Heart left ventricle (tissue), 16 donors: ENCODE data around the gene KLLN. TPM values are rescaled to one million over a fixed set of nuclear protein-coding genes. Genes with fewer than 3 reads are reported as not detected.
"Not testable (repeated sequence)": the region's sequence is repeated elsewhere in the genome, so short reads cannot be mapped to it uniquely, and the experiment has no call there.

Experiments
- ATAC-seq, 4 donors: fragments of 200-7000 bp; cut with Tn5 transposase; one replicate each; pipeline ENCODE4 v1.9.1; 2020 to 2022; ENCODE audit warnings: moderate library complexity in 4 of 4, mild to moderate bottlenecking in 3 of 4, moderate number of reproducible peaks in 1 of 4
- DNase-seq, 5 donors: peaks; one replicate each; pipeline ENCODE4 v3.0.0-alpha.2; 2020
- H3K27ac ChIP-seq, 12 donors: fragments of 200-600 bp; sonication (generic) in 4 of 12; one replicate each; pipeline versions ENCODE4 v1.5.0 to v1.8.0; 2016 to 2022; ENCODE audit warnings: mild to moderate bottlenecking in 2 of 12
- H3K27me3 ChIP-seq, 9 donors: fragments of 200-600 bp; sonication (generic) in 2 of 9; one replicate each; pipeline versions ENCODE4 v1.5.1 to v1.8.0; 2016 to 2022; ENCODE audit warnings: mild to moderate bottlenecking in 3 of 9
- H3K36me3 ChIP-seq, 9 donors: fragments of 200-600 bp; sonication (generic) in 2 of 9; one replicate each; pipeline versions ENCODE4 v1.5.0 to v1.8.0; 2018 to 2022; ENCODE audit warnings: mild to moderate bottlenecking in 2 of 9
- H3K4me1 ChIP-seq, 12 donors: fragments of 200-600 bp; sonication (generic) in 4 of 12; one replicate each; pipeline versions ENCODE4 v1.5.0 to v1.8.0; 2016 to 2022; ENCODE audit warnings: mild to moderate bottlenecking in 3 of 12
- H3K4me3 ChIP-seq, 12 donors: fragments of 200-600 bp; sonication (generic) in 4 of 12; one replicate each; pipeline versions ENCODE4 v1.5.0 to v1.8.0; 2017 to 2022; ENCODE audit warnings: mild to moderate bottlenecking in 9 of 12, moderate library complexity in 4 of 12
- H3K9me3 ChIP-seq, 12 donors: fragments of 200-600 bp; sonication (generic) in 4 of 12; one replicate each; pipeline versions ENCODE4 v1.5.0 to v1.8.0; 2016 to 2022; ENCODE audit warnings: mild to moderate bottlenecking in 1 of 12
- CTCF ChIP-seq, 12 donors: fragments of 200-600 bp; sonication (generic) in 4 of 12; IDR thresholded peaks; one replicate each; pipeline versions ENCODE4 v1.5.0 to v1.8.0; 2018 to 2022; ENCODE audit warnings: antibody characterized with exemption in 12 of 12, mild to moderate bottlenecking in 5 of 12
- POLR2A ChIP-seq, 2 donors: fragments of 450-650 bp; IDR thresholded peaks; one replicate each; pipeline ENCODE4 v1.6.1; 2017; ENCODE audit warnings: antibody characterized with exemption in 2 of 2, mild to moderate bottlenecking in 2 of 2, moderate library complexity in 2 of 2
- WGBS, 4 donors: extraction: QIAGEN DNeasy Blood & Tissue Kit in 2 of 4; methylation state at CpG; one replicate each; pipeline versions ENCODE4 v1.1.5 to v1.1.7; 2013 to 2018; 5-methylcytosine and 5-hydroxymethylcytosine counted together
- intact Hi-C, 10 donors: fragments of 100-400 bp; cut with DNase I; formaldehyde crosslinking; loops; one replicate each; pipeline versions ENCODE4 v1.11.1 to v1.14.2; 2022
- polyA plus RNA-seq, 2 donors: library from polyadenylated mRNA; stranded (reverse); fragments of 200-250 nt; gene quantifications; one replicate each; pipeline ENCODE4 v1.2.3, GENCODE V29; 2013
- total RNA-seq, 9 donors: library from RNA; depleted of rRNA in 2 of 9; stranded (reverse); fragments of >200 nt in 2 of 9; fragmentation: NEBNext Ultra II Directional in 3 of 9; extraction: Animal tissue kit (Norgen Biotek cat#: 25700) in 3 of 9; gene quantifications; one replicate each; pipeline versions ENCODE4 v1.1.0 to v1.2.4, GENCODE V29; 2016 to 2023
- donor health status: ischemic (EF 13 %, LVEDD 7.1; RV severe dilation, severe dysfunction).
- donor health status: healthy with polysubstance abuse.
- donor health status: DM: no; HTN: yes; CAD: no.
- donor health status: DM: no; HTN: no; CAD: no.
- donor health status: ischemic (EF 25% LVEDD 6.9; RV normal size, moderate dysfunction).
- donor health status: ischemic (EF 25% LVEDD 5.7; RV mildly dilated, moderate dysfunction).
- donor health status: healthy.
- donor health status: DM: yes; HTN: yes; CAD: no.
- donor health status: ischemic (EF 35%, LVEDD 5.7; RV mildly dilated, moderate dysfunction).
- donor health status: nonischemic (EF 11% LVEDD 7.7; RV severe dilation, severe dysfunction).
- donor health status: DM: yes; HTN: yes; CAD: no.
- donor health status: PGD.
- donor health status: ischemic (EF 29% LVEDD 5.4; RV normal size, mild dysfunction).
- donor health status: nonischemic (EF 23%, LVEDD 6.1; RV moderate dilation, normal function).

Gene KLLN
- total and polyA plus RNA-seq, 11 donors, result 0.13 to 0.57 (median 0.27) TPM

GRCh38 chr10:87882555-87883294 is 19.4 kb upstream of the KLLN start:
- Histone ChIP-seq H3K27ac (no peak overlapping the region), H3K36me3 (peaks cover 0 to 53% (median 18%) of the 10 kb centered on the region in 9 donors), H3K27me3 (no peaks in the 10 kb centered on the region), H3K4me3 (no peak overlapping the region), H3K9me3 (peaks cover 0 to 15% (median 0%) of the 10 kb centered on the region in 12 donors), H3K4me1 (peaks cover 0 to 51% (median 25%) of the 10 kb centered on the region in 12 donors)
- DNase-seq, result no peak
- ATAC-seq, result no peak
- WGBS, 4 donors, result 73 to 75% (median 74%) methylated on average over 2 of the region's 2 CpGs
- no peak for TF ChIP-seq CTCF (IDR thresholded peaks at IDR 0.05)
- TF ChIP-seq POLR2A (IDR thresholded peaks at IDR 0.05), result no peak
- intact Hi-C loops, result no loop called here

DNA sequence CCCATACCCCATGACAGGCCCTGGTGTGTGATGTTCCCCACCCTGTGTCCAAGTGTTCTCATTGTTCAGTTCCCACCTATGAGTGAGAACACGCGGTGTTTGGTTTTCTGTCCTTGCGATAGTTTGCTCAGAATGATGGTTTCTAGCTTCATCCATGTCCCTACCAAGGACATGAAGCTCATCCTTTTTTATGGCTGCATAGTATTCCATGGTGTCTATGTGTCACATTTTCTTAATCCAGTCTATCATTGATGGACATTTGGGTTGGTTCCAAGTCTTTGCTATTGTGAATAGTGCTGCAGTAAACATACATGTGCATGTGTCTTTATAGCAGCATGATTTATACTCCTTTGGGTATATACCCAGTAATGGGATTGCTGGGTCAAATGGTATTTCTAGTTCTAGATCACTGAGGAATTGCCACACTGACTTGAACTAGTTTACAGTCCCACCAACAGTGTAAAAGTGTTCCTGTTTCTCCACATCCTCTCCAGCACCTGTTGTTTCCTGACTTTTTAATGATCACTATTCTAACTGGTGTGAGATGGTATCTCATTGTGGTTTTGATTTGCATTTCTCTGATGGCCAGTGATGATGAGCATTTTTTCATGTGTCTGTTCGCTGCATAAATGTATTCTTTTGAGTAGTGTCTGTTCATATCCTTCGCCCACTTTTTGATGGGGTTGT is 18.2 kb upstream of the KLLN start:
- 88 to 98% (median 96%) methylated on average over 5 of the region's 5 CpGs for WGBS, 4 donors
- Histone ChIP-seq H3K4me1 (peaks cover 0 to 61% (median 32%) of the 10 kb centered on the region in 12 donors), H3K36me3 (peaks cover 0 to 44% (median 8%) of the 10 kb centered on the region in 9 donors)
- H3K27ac ChIP-seq, intact Hi-C loops, H3K4me3 ChIP-seq, H3K9me3 ChIP-seq, H3K27me3 ChIP-seq, DNase-seq, ATAC-seq: not testable (repeated sequence)

GRCh38 chr10:87880336-87880735 is 17.0 kb upstream of the KLLN start:
- H3K9me3 ChIP-seq, result peaks cover 0 to 6% (median 0%) of the 10 kb centered on the region in 12 donors
- TF ChIP-seq POLR2A (IDR thresholded peaks at IDR 0.05) (no peak), CTCF (IDR thresholded peaks at IDR 0.05) (no peak)
- DNase-seq (no peak), ATAC-seq (no peak)
- no peak overlapping the region for H3K4me3 ChIP-seq
- intact Hi-C loops, result no loop called here
- H3K36me3 ChIP-seq, result peaks cover 0 to 34% (median 2%) of the 10 kb centered on the region in 9 donors
- no peaks in the 10 kb centered on the region for H3K27me3 ChIP-seq
- H3K4me1 ChIP-seq, result peaks cover 0 to 72% (median 42%) of the 10 kb centered on the region in 12 donors
- H3K27ac ChIP-seq, result no peak overlapping the region

DNA sequence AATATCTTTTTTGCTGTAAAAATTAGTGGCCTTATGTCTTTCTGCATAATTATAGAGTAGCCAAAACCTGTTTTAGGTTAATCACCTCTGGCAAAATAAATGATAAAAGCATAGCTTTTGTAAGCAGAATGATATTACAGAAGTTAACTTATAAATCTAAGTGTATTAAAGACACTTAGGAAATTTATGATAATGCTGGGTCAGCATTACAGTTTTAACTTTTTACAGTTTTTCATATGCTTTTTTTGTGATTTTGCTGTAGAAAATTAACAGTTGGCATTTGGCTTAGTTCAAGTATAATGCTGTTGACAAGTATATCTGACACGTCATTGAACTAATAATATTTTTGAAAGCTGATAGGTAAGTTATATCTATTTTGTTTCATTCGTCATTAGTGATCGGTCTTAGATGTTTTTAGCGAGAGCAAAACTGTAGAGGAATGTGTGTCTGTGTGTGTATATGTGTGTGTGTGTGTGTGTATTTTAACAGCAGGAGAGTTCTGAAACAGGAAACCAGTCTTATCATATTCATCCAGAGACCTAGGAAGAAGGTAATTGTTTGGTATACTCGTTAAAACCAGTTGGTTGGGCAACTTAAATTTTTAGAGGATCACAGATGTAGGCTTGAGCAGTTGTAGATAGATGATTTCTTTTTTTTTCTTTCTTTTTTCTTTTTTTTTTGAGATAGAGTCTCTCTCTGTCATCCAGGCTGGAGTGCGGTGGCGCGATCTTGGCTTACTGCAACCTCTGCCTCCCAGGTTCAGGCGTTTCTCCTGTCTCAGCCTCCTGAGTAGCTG is 15.5 kb upstream of the KLLN start:
- intact Hi-C loops, result loop anchor here in 1 of 10 donors (10.0 kb wide), 1 partner anchor 56 kb away; no protein-coding TSS in a partner anchor
- H3K4me1 ChIP-seq, result peaks cover 0 to 80% (median 57%) of the 10 kb centered on the region in 12 donors
- TF ChIP-seq POLR2A (IDR thresholded peaks at IDR 0.05), result no peak
- no peak for TF ChIP-seq CTCF (IDR thresholded peaks at IDR 0.05)
- H3K27ac ChIP-seq, result no peak overlapping the region
- WGBS, 4 donors, result 53 to 61% (median 56%) methylated on average over 9 of the region's 9 CpGs
- no peak overlapping the region for H3K4me3 ChIP-seq
- H3K36me3 ChIP-seq, result peaks cover 0 to 33% (median 2%) of the 10 kb centered on the region in 9 donors
- ATAC-seq (no peak), DNase-seq (no peak)
- no peaks in the 10 kb centered on the region for H3K27me3 ChIP-seq
- H3K9me3 ChIP-seq, result peaks cover 0 to 6% (median 0%) of the 10 kb centered on the region in 12 donors
